Measurements from ENCODE around the gene SYTL1. TPM values are rescaled to one million over a fixed set of nuclear protein-coding genes. Genes with fewer than 3 reads are reported as not detected.

Gene SYTL1
- total and polyA plus RNA-seq, 9 of the 15 experiments (the other 6 are each of a cell fraction or from before 2014, with no cell fraction given), result 0.04 to 9.3 (median 1.7) TPM

DNA sequence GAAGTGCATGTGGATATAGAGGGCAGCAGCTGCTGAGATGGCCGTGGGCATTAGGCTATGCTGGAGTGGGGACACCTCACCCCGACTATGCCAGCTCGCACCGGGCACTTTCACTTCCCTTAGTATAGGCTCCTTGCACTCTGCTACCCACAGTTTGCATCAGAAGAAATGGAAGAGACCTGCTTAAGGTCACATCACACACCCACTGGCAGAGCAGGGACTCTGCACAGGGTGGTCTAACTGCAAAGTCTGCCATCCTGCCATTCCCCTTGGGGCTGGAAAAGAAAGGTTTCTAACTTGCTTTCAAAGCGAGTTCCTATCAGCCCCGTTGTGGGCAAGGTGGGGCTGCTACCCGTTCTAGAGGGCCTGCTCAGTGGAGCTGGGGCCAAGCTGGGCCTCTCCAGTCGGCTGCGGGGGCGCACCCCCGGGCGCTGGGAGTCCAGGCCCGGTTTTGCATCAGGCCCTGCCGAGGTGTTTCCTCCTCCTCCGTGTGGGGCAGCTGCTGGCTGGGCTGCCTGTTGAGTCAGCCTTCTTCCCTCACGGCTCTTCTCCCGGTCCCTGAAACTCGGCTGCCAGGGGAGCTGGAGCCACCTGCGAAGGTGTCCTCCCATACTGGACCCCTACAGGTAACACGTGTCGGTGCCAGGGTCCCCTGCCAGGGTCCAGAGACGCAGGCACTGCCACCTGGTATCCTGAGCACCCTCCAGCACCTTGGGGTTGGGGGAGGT is at the start of gene SYTL1 (continued):
- TF ChIP-seq, protein P1, sequence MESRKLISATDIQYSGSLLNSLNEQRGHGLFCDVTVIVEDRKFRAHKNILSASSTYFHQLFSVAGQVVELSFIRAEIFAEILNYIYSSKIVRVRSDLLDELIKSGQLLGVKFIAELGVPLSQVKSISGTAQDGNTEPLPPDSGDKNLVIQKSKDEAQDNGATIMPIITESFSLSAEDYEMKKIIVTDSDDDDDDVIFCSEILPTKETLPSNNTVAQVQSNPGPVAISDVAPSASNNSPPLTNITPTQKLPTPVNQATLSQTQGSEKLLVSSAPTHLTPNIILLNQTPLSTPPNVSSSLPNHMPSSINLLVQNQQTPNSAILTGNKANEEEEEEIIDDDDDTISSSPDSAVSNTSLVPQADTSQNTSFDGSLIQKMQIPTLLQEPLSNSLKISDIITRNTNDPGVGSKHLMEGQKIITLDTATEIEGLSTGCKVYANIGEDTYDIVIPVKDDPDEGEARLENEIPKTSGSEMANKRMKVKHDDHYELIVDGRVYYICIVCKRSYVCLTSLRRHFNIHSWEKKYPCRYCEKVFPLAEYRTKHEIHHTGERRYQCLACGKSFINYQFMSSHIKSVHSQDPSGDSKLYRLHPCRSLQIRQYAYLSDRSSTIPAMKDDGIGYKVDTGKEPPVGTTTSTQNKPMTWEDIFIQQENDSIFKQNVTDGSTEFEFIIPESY (CRISPR knock-in tag; IDR thresholded peaks at IDR 0.05), result peak; percentile 84; the same call in 1 of the 2 replicates
- TF ChIP-seq KHSRP (IDR thresholded peaks at IDR 0.05) (no peak), CREM (IDR thresholded peaks at IDR 0.05; ENCODE audit: low read depth) (peak; percentile 15; the same call in 1 of the 2 replicates), ZNF707 (CRISPR knock-in tag; conservative IDR thresholded peaks at IDR 0.05) (no peak), NR1H2 (CRISPR knock-in tag; IDR thresholded peaks at IDR 0.05) (no peak), POLR3A (IDR thresholded peaks at IDR 0.05; ENCODE audit: borderline replicate concordance, extremely low read depth, insufficient read depth, insufficient read length) (no peak), ZNF764 (CRISPR knock-in tag; IDR thresholded peaks at IDR 0.05; ENCODE audit: low read depth) (0 out of 2 replicates have a peak, but pooled peaks have one; percentile 34), U2AF2 (optimal IDR thresholded peaks at IDR 0.05; ENCODE audit: low read depth, low read length) (no peak)
- TF ChIP-seq, protein P2, sequence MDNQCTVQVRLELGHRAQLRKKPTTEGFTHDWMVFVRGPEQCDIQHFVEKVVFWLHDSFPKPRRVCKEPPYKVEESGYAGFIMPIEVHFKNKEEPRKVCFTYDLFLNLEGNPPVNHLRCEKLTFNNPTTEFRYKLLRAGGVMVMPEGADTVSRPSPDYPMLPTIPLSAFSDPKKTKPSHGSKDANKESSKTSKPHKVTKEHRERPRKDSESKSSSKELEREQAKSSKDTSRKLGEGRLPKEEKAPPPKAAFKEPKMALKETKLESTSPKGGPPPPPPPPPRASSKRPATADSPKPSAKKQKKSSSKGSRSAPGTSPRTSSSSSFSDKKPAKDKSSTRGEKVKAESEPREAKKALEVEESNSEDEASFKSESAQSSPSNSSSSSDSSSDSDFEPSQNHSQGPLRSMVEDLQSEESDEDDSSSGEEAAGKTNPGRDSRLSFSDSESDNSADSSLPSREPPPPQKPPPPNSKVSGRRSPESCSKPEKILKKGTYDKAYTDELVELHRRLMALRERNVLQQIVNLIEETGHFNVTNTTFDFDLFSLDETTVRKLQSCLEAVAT (IDR thresholded peaks at IDR 0.05), result no peak
- TF ChIP-seq, protein P3, sequence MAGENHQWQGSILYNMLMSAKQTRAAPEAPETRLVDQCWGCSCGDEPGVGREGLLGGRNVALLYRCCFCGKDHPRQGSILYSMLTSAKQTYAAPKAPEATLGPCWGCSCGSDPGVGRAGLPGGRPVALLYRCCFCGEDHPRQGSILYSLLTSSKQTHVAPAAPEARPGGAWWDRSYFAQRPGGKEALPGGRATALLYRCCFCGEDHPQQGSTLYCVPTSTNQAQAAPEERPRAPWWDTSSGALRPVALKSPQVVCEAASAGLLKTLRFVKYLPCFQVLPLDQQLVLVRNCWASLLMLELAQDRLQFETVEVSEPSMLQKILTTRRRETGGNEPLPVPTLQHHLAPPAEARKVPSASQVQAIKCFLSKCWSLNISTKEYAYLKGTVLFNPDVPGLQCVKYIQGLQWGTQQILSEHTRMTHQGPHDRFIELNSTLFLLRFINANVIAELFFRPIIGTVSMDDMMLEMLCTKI (IDR thresholded peaks at IDR 0.05; ENCODE audit: partially characterized antibody), result no peak
- TF ChIP-seq, protein P4, sequence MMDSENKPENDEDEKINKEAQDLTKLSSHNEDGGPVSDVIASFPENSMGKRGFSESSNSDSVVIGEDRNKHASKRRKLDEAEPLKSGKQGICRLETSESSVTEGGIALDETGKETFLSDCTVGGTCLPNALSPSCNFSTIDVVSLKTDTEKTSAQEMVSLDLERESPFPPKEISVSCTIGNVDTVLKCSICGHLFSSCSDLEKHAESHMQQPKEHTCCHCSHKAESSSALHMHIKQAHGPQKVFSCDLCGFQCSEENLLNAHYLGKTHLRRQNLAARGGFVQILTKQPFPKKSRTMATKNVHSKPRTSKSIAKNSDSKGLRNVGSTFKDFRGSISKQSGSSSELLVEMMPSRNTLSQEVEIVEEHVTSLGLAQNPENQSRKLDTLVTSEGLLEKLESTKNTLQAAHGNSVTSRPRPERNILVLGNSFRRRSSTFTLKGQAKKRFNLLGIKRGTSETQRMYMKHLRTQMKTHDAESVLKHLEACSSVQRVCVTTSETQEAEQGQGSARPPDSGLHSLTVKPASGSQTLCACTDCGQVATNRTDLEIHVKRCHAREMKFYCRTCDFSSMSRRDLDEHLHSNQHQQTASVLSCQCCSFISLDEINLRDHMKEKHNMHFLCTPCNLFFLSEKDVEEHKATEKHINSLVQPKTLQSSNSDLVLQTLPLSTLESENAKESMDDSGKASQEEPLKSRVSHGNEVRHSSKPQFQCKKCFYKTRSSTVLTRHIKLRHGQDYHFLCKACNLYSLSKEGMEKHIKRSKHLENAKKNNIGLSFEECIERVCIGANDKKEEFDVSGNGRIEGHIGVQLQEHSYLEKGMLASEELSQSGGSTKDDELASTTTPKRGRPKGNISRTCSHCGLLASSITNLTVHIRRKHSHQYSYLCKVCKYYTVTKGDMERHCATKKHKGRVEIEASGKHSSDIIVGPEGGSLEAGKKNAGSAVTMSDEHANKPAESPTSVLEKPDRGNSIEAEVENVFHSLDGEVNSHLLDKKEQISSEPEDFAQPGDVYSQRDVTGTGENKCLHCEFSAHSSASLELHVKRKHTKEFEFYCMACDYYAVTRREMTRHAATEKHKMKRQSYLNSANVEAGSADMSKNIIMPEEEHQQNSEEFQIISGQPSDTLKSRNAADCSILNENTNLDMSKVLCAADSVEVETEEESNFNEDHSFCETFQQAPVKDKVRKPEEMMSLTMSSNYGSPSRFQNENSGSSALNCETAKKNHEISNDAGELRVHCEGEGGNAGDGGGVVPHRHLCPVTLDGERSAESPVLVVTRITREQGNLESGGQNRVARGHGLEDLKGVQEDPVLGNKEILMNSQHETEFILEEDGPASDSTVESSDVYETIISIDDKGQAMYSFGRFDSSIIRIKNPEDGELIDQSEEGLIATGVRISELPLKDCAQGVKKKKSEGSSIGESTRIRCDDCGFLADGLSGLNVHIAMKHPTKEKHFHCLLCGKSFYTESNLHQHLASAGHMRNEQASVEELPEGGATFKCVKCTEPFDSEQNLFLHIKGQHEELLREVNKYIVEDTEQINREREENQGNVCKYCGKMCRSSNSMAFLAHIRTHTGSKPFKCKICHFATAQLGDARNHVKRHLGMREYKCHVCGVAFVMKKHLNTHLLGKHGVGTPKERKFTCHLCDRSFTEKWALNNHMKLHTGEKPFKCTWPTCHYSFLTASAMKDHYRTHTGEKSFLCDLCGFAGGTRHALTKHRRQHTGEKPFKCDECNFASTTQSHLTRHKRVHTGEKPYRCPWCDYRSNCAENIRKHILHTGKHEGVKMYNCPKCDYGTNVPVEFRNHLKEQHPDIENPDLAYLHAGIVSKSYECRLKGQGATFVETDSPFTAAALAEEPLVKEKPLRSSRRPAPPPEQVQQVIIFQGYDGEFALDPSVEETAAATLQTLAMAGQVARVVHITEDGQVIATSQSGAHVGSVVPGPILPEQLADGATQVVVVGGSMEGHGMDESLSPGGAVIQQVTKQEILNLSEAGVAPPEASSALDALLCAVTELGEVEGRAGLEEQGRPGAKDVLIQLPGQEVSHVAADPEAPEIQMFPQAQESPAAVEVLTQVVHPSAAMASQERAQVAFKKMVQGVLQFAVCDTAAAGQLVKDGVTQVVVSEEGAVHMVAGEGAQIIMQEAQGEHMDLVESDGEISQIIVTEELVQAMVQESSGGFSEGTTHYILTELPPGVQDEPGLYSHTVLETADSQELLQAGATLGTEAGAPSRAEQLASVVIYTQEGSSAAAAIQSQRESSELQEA (IDR thresholded peaks at IDR 0.05; ENCODE audit: low read depth), result no peak

All from K562 (cell line).